Measurements from ENCODE around the gene ITGAD. TPM values are rescaled to one million over a fixed set of nuclear protein-coding genes. Genes with fewer than 3 reads are reported as not detected.

Gene ITGAD
- total and polyA plus RNA-seq, 2 of the 4 experiments (the other 2 are of a cell fraction): not detected

DNA sequence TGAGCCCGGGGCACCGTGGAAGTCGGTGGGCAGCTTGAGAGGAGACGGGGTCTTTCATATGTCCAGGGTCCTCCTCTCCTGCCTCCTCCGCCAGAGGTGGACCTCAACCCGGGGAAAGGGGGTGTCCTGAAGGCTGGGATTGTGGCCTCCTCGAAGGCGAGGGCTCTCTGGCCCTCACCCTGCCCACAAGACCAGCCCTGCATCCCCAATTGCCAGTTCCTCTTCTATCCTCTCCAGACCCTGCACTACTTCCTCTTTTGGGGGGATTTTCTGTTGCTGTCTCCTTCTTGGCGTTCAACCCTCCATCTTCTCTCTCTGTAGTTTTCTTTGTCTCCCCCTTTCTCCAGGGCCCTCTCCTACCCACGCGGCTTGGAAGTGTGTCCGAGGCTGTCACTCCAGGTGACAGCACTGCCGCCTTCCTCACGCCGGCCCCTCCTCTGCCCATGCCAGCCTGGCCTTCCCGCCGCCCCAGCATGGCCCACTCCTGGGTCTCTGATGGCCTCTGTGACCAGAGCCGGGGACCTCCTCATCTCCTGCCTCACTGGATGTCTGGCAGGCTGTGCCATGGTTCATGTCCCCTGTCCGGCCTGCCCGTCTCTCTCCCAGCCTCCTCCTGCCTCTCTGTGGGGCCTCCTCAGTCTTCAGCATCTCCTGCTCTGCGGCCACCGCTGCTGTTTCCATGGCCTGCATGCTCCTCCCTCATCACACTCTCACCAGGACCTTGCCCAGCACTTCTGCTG lies 40.6 kb upstream of the ITGAD start:
- Histone ChIP-seq H3K4me3 (ENCODE audit: insufficient read depth, low read depth, low read length) (no peak overlapping the region), H3K27ac (ENCODE audit: insufficient read depth, low read length) (no peak overlapping the region), H2AFZ (replicated peaks; ENCODE audit: low read length, poor library complexity) (peak overlapping the region; percentile 32), H3K4me2 (ENCODE audit: low read depth, low read length) (no peak overlapping the region), H3K36me3 (ENCODE audit: control insufficient read depth, insufficient read depth, low read length) (no peaks in the 10 kb centered on the region), H3K9me1 (ENCODE audit: insufficient read depth, low read length) (no peaks in the 10 kb centered on the region), H4K20me1 (ENCODE audit: insufficient read depth, low read length) (no peaks in the 10 kb centered on the region), H2BK120ac (ENCODE audit: low read depth, low read length) (no peak overlapping the region), H4K5ac (ENCODE audit: low read depth, low read length) (no peak overlapping the region), H2AK5ac (ENCODE audit: low read depth, low read length) (no peak overlapping the region), H4K8ac (ENCODE audit: low read depth in 2 of 2, low read length in 2 of 2) (no peak overlapping the region), H3K14ac (replicated peaks; ENCODE audit: low read depth, low read length) (no peak overlapping the region), H3K27me3 (ENCODE audit: control insufficient read depth, insufficient read depth, low read length) (no peaks in the 10 kb centered on the region), H2BK5ac (ENCODE audit: low read depth, low read length, poor library complexity, severe bottlenecking) (no peak overlapping the region), H3K23ac (ENCODE audit: low read depth, low read length) (no peak overlapping the region), H3K79me1 (ENCODE audit: low read depth in 1 of 2, low read length in 2 of 2) (no peaks in the 10 kb centered on the region), H3K56ac (ENCODE audit: extremely low read depth, insufficient read depth, low read length) (no peak overlapping the region), H3K9ac (ENCODE audit: low read depth, low read length) (no peak overlapping the region), H3K4me1 (ENCODE audit: control insufficient read depth, insufficient read depth, low read length) (no peaks in the 10 kb centered on the region), H2AK9ac (replicated peaks; ENCODE audit: low read depth, low read length, poor library complexity) (no peak overlapping the region), H2BK20ac (ENCODE audit: low read depth, low read length) (no peak overlapping the region), H3K4ac (ENCODE audit: low read depth, low read length) (no peak overlapping the region), H3K18ac (ENCODE audit: low read depth, low read length) (no peak overlapping the region), H3K9me3 (ENCODE audit: control insufficient read depth, insufficient read depth, low read length) (no peaks in the 10 kb centered on the region), H2BK15ac (ENCODE audit: low read depth, low read length) (no peak overlapping the region), H4K91ac (ENCODE audit: insufficient read depth, low read depth, low read length) (no peak overlapping the region)
- dilution Hi-C loops (cut with HindIII; ENCODE audit: low sequenced_read_pairs, unreplicated experiment): no loop called here
- ChIA-PET CTCF (no interaction called here), POLR2A (ENCODE audit: unreplicated experiment) (no interaction called here)
- DNase-seq (no peak), ATAC-seq (ENCODE audit: low read depth) (no peak)
- WGBS, 2 experiments (ENCODE audit: extremely low coverage in 2 of 2, insufficient read length in 1 of 2): 81% methylated on average over 13 of the region's 22 CpGs; no CpG with 5 or more reads in 1 of the 2 experiments
- no TSS peak for BruUV-seq (replicated peaks)
- intact Hi-C loops (cut with micrococcal nuclease): no loop called here
- in situ Hi-C loops (cut with MboI; ENCODE audit: low sequenced_read_pairs): no loop called here
- no peak for TF ChIP-seq NFE2L2 (IDR thresholded peaks at IDR 0.05; ENCODE audit: low read depth, low read length)
- no peak for TF ChIP-seq RCOR1 (IDR thresholded peaks at IDR 0.05; ENCODE audit: insufficient replicate concordance, low read length)
- TF ChIP-seq CHD1 (IDR thresholded peaks at IDR 0.05; ENCODE audit: low read depth, low read length): no peak
- no peak for TF ChIP-seq BHLHE40 (IDR thresholded peaks at IDR 0.05; ENCODE audit: low read depth, low read length)
